GM19025 (cell line): ENCODE results near the gene ARHGDIB.

Experiments
- ATAC-seq: cut with Tn5 transposase; IDR thresholded peaks from one replicate; pipeline ENCODE4 v1.9.1; 2021; ENCODE audit warnings: mild to moderate bottlenecking, low read depth, moderate library complexity; ENCODE audit not compliant: unreplicated experiment

Gene ARHGDIB

DNA sequence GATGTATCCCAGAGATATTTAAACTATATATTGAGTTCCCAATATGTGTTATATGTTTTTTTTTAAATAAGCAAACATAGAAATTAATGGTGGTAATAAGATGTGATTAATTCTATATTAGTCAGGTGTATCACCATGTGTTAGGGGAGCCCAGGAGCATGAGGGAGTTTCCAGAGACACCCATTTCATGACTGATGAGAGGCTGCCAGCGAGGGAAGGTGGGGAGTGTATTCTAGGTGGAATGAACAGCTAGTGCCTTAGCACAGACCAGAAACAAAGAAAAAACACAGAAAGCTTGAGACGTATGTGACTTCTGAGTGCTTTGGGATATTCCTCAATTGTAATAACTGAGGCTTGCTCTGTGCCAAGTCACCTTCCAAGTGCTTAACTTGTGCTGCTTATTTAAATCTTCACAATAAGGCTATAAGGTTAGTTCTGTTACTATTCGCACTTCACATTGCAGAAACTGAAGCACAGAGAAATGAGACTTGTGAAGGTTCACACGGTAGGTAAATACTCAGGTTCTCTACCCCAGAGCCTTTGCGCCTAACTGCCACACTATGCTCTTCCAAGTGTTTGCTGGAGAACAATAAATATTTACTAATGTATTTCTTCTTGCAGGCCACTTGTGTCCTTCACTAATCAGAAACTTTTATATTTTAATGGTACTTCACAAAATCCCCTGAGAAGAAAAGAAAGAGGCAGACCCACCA is 57.9 kb downstream of the ARHGDIB start:
- ATAC-seq, result no peak

DNA sequence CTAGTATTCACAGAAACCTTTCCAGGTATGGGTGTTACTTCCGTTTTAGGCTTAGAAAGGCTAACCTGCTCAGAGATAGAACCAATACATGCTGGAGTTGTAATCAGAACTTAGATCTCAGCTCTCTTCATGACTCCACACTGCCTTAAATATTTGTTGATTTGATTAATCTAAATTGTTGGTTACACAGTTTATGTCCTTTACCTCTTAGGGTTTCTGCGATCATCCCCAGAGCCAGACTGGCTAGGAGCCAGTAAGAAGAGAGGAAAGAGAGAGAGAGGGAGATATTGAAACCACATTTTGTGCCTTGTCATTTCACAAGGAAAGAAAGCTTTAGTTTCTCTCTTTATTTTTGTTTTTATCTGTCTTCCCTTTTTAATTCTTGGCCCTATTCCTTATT is 58.9 kb downstream of the ARHGDIB start:
- no peak for ATAC-seq

DNA sequence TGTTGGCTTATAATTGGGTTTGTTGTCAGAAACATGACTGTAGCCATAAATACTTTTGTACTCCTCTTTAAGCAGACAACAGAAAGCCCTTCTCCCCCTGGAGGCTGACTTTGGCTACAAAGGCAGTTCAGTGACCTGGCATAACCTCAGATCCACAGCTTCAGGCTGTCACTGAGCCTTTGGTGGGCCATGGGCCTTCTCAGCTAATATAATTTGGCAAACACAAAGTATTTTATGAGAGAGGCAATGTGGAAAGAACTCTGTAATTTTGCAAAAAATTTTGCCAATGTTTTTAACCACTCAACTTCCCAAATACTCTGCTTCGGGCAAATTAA is 60.2 kb downstream of the ARHGDIB start:
- no peak for ATAC-seq

GRCh38 chr12:14900521-14901227 is 60.7 kb downstream of the ARHGDIB start:
- ATAC-seq, result no peak

GRCh38 chr12:14896521-14897169 is 64.8 kb downstream of the ARHGDIB start:
- ATAC-seq, result no peak

GRCh38 chr12:14893506-14894250 is 67.7 kb downstream of the ARHGDIB start:
- no peak for ATAC-seq

GRCh38 chr12:14892726-14893505 is 68.5 kb downstream of the ARHGDIB start:
- no peak for ATAC-seq
